ENCODE measurements around the gene CELSR1. TPM values are rescaled to one million over a fixed set of nuclear protein-coding genes. Genes with fewer than 3 reads are reported as not detected.
A peak's percentile ranks its signal among the peaks of the same experiment; 100 is the strongest.

Gene CELSR1
- total RNA-seq, 1 experiment from 2014 or later: 0.06 TPM

DNA sequence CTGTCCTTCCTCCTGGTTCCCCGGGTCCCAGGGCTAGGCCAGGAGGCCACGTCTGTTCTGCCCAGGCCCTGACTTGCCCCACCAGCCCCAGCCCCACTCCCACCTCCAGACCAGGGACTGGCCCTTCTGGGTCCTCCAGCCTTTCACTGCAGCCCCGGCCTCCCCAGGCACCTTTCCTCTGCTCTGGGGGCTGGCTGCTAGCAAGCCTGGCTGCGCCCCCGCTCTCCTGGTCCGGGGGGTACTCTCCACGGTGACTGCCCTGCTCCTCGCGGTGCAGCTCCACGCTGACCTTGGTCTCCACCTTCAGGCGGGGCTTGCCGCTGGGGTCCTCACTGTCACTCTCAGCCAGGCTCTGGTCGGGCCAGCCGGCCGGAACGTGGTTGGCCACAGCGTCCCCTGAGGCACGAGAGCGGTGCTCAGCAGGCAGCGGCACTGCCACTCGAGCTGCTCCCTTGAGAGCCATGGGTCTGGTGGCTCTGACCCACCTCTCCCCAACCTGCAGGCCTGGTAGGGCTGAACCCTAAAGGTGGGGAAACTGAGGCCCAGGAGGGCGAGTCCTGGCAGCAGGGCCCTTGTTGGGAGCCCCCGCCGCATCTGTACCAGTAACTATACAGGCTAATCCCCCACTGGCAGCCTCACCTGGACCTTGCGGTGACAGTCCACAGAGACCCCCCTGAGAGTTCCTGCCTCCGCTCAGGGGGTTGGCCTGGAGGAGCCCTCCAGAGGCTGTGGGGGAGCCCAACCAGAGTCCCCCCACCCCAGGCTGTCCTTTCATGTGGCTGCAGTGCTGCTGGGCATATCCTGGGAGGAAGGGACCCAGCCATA, 172.9 kb downstream of the CELSR1 start:
- no peak for DNase-seq (ENCODE audit: low read depth)

DNA sequence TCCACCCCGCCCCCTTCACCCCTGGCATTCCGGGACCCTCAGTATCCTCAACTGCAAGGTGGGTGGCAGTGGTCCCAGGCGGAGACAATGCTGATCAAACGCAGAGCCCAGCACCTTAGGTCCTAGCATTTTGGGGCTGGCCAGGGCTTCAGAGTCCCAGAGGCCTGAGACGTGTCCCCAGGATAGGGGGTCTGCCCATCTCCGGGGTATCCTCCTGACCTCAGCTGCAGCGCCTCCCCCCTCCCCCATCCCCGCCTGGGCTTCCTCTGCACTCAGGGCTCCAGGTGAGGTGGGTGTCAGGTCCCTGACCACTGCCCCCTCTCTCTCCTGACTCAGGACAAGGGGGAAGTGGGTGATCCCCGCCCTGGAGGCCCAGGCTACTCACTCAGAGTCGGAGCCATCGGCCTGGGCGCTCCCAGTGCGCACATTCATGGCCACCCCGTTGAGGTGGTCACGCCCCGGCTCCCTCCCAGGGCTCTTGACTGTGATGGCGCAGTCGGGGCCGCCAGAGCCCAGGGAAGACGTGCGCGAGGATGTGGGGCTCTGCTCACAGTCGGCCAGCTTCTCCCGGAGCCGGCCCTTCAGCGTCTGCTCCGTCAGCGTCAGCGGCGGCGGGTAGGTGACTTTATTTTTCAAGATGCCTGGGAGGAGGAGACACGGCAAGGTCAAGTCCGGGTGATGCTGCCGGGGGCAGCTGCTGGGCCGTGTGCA, 173.7 kb downstream of the CELSR1 start:
- no peak for DNase-seq (ENCODE audit: low read depth)

DNA sequence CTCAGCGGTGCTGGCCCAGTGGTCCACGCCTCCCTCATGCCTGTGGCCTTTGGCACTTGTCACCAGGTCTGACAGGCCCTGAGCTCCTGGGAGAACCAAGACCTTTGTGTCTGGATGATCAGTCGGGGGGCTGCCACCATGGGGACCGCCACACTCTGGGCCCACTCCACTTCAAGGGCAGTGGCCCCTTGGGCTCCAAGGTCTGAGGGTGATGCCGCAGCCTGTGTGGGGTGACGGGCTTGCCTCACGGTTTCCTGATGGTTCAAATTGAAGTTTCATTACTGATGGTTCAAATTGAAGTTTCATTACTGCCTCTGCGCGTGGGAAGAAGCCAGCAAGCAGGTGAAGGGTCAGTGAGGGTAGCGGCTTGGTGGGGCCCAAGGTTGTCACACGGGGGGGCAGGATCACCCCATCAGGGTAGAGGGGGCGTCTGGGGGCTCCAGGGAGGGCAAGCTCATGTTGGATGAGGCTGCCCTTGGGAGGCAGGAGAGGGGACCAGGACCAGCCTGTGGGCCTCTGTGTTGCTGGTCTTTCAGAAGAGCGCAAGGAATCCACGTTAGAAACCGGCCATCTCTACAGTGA, 174.4 kb downstream of the CELSR1 start:
- DNase-seq (ENCODE audit: low read depth): no peak

DNA sequence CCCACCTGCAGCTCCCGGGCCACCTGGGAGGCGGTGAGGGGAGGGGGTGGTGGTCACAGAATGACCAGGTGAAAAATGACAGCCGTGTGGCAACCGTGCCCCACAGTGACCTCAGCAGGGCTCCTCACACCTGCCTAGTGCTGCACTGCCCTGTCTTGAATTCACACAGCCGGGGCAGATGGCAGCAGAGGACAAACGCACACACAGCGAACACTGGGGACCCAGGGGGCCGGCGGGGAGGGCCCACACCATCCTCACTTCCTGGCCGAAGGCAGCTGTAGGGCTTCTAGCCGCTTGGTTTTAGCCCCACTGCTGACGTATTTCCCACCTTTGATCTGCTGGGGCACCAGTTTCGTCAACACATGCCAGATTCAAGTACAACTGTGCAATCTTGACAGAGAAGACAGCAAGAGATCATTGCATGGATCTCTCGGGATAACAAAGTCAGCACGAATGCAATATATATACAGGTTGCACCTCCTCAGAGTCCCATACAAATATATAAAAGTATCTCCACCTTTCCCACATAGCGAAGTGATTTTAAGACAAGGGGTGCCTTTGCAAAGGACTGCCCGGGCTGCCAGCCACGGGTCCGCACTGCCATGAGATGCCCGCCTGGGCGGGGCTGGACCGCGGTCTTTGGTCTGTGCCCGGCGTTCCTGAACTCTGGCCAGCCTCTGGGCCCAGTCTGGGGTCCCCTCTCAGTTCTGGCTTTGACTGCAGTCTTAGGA, 175.1 kb downstream of the CELSR1 start:
- DNase-seq (ENCODE audit: low read depth): no peak

DNA sequence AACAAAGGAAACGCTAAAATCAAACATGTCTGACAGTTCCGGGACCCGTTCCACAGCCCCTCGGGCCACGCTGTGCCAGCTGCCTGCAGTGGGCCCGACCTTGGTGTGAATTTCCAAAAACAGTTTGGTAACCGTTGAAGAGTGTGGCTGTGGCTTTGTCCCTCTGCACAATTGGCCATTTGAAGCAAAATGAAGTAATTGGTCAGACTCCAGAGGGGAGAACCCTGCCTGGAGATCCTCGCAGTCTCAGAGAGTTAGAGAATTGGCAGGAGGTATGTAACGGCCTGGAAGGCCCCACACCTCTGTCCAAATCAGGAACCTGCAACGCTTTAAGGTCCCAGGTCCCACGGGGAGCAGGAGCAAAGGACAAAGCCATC, 175.6 kb downstream of the CELSR1 start:
- DNase-seq (ENCODE audit: low read depth): no peak

DNA sequence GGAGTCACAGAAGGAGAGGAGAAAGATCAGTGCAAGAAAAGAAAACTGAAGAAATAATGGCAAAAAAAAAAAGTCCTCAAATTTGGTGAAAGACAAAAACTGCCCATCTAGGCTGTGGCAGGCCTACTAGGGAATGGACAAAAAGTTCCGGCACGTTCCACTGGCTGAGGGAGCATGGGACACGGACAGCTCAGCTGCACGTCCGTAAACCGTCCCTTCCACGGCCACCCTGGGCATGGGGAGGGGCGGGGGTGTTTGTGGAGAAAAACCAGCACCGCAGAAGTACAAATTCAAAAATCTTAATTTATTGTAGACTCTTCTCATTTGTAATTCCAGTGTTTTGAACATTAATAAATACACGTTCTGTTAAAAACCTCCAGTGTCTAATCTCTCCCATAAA, 176.5 kb downstream of the CELSR1 start:
- DNase-seq (ENCODE audit: low read depth): no peak

DNA sequence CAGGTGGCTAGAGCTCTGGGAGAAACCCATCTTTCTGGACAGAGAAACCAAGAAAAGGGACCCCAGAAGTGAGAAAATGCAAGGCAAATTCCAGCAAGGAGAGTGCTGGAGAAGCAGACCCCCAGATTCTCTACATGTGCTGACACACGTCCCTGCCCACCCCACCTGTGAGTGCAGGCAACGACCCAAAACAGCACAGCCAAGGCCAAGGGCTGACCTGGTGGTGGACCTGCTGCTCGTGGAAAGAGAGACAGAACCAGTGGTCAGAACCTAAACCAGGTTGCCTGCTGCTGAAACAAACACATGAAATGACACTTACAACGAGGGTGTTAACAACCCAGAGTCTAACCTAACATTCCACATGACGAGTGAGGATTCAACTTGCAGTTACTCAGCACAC, 177.3 kb downstream of the CELSR1 start:
- no peak for DNase-seq (ENCODE audit: low read depth)

DNA sequence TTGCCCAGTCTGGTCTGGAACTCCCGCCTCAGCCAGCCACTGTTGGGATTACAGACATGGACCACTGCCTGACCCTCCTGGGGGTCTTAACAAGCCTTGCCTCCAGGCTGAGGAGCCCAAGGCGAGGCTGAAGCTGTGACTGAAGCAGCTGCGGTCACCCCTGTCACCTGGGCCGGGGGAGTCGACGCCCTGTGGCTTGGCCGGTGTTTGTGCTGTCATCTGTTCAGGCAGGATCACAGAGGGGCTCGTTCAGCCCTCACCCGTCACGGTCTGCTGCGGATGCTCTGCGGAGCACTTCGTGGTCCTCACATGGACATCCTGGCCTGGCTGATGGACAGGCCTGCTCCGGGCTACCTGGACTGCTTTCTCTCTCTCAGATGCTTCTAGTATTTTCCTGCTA, 178.1 kb downstream of the CELSR1 start:
- no peak for DNase-seq (ENCODE audit: low read depth)

DNA sequence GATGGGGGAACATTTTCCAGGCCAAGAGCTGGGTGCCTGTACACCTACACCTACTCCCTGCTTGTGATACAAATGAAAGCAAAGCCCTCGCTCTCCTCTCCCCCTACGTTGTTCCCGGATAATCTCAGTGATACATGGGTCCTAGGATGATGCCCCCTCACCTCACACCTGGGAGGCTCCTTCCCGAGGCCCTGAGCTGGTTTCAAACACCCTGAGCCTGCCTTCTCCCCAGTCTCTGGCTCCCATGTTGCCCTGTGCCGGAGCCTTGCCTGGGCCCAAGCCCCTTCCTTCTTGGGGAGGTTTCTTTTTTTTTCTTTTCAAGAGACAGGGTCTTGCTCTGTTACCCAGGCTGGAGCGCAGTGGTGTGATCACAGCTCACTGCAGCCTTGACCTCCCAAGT, 178.7 kb downstream of the CELSR1 start:
- no peak for DNase-seq (ENCODE audit: low read depth)

DNA sequence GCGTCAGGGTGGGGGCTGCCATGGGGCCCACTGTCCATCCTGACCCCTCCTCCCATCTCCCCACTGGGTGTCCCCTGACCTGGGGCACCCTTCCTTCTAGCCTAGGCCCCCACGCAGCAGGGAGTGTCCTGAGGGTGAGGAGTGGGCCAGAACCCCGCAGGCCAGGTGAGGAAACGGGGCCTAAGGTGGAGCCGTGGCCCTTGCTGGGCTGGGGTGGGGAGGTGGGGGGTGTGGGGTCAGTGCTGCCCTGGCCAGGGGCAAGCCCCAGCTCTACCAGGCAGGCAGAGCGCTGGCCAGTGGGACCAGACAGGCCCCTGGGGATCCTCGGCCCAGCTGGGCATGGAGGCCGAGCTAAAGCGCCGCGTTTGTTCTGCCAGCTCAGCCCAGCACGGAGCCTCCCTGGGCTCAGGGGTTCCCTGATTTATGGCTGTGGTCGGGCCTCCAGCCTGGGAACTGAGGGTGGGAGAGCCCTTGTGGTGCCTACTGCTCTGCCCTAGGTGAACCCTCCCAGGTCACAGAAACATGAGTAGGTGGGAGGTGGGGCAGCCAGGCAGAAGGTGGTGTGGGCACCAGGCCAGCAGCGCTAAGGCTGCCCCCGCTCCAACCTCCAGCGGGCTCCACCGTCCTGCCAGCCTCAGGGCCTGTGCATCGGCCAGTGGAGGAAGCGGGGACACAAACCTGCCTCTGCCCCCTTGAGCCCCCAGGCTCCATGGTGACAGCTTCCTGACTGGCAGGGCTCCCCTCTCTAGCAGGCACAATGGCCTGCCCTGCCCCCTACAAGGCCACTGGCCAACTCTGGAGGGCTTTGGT, 179.5 kb downstream of the CELSR1 start:
- no peak for DNase-seq (ENCODE audit: low read depth)

DNA sequence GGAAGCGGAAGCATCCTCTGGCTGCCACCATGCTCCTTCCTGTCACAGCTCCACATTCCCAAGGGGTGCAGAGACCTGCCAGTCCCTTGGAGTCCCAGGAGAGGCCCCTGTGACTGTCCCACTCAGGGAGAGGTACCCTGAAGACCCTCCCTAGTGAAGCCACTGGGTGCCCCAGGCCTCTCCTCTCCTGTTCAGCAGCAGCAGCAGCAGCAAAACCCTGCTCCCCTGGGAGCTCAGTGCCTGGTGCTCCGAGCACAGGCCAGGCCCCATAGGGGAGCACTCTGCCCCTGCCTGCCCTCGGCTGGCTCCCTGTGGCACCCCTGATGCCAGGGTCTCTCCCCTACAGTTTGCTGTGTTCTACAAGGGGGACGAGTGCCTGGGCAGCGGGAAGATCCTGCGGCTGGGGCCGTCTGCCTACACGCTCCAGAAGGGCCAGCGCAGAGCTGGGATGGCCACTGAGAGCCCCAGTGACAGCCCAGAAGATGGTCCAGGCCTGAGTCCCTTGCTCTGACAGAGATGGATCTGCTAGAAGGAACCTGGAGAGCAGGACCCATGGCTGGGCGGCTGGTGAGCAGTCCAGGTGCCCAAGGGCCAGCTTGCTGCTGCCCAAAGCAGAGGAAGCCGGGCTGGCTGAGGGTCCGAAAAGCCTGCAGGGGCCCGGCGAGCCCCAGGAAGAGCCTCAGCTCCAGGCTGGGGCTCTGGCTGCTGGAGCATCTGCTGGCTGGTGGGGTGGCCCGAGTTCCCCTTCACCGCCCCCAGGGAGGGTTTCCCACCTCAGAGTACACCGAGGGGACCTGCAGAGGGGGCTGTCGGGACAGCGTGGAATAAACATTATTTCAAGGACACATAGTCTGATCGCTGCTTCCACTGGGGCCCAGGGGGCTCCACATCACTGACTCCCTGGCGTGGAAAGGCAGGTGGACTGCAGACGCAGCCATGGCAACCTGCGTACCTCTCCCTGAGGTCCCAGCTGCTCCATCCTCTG, 180.6 kb downstream of the CELSR1 start:
- no peak for DNase-seq (ENCODE audit: low read depth)

DNA sequence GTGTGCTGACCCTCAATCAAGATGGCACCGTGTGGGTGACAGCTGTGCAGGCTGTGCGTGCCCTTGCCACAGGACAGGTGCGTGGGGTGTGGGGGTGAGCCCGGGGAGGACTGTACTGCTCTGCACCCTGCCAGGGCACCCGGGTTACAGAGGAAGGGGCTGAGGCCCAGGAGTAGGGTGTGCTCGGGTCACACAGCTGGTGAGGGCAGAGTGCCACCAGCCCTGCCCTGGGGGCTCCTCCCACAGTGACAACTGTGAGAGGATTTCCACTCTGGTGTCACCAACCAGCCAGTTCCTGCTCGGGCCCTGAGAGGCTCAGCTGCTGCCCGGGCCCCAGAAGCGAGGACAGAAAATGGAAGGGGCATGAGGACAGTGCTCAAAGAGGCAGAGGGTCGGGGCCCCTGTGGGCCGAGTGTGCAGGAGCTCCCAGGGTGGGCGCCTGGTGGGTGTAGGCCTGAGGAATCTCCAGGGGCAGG, 181.4 kb downstream of the CELSR1 start:
- no peak for DNase-seq (ENCODE audit: low read depth)

DNA sequence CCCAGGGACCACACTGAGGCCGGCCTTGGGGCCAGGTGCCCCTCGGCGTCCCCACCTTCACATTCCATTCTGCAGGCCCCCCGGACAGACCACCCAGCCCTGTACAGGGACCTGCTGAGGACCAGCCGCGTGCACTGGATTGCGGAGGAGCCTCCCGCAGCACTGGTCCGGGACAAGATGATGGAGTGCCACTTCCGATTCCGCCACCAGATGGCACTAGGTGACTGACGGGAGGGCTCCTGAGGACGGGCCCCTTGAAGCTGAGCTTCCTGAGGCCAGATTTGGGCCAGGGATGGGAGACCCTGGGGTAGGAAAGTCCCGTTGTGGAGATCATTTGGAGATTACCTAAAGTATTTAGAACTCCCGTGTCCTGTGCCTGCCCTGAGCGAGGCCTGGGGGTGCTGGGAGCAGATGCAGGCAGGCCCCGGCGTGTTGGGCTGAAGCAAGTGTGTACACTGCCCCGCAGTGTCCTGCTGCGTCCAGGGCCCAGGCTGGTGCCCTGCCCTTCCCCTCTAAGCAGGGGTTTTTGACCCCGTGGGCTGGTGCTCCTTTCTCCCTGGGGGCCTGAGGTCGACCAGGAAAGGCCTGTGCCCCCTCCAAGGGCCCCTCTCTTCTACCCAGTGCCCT, 181.9 kb downstream of the CELSR1 start:
- peak; percentile 35 for DNase-seq (ENCODE audit: low read depth)

DNA sequence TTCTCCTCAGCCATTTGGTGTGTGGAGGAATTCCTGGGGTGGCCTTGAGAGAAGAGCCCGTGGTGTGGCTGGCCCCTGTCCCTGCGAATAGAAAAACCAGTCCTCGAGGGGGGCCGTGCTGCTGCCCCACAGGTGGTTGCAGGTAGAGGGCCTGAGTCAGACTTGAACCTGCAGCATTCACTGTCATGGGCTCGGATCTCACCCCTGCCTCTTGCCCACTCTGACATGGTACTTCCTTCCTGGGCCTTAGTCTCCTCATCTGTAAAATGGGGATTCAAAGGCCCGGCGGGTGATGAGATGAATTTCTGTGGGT, 182.5 kb downstream of the CELSR1 start:
- DNase-seq (ENCODE audit: low read depth): no peak

DNA sequence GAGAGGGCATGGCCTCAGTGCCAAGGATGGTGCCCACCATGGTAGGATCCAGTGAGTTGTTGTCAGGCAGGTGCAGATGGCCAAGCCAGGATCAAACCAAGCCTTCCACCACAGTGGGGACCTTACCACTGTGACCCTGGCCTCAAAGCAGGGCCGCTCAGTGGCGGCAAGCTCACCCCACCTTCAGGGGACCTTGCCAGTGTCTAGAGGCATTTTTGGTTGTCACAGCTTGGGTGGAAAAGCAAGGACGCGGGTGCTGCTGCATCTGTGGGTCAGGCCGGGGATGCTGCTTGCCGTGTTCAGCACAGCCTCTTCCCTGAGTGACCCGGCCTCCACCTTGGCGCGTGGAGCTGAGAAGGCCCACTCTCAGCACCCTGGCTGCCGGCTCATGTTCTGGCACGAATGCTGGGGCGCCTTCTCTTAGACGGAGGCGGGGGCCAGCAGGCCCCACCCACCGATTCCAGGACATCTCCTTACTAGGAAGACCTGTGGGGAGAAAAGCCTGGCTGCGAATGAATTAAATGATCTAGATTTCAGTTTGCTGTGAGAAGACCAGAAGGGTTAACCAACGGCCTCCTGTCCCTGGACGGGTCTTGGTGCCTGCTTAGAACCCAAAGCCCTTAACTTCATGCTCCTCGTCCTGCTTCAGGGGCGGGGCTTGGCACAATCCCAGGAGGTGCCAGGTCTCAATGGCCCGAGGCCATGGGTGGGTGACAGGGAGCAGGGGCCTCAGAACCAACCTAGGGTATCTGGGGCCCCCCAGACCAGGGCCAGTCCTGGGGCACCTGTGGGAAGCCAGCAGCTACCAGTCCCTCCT, 183.0 kb downstream of the CELSR1 start:
- no peak for DNase-seq (ENCODE audit: low read depth)

DNA sequence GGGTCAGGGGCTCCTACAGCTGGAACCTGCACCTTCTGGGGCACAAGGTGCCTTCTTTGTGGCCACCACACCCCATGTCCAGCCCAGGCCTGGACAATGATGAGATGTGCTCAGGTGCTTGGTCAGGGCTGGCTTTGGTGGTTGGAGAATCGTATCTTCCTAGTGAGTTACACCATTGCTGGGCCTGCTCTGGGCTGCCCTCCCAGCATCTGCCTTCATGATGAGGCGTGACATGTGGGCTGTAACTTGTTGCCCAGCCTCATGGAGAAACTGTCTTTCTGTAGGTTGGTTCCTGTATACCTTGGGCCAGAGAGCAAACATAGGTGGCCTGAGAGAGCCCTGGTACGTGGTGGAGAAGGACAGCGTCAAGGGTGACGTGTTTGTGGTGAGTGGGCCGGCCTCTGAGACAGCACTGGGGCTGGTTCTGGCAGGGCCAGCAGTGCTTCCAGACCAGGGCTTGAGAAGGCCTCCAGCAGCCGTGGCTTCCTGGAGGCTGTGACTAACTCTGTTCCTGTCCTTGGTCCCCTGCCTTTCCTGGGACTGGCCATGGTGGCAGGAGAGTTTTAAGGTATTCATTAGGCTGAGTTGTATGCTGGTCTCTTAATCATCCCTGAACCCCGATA, 183.8 kb downstream of the CELSR1 start:
- DNase-seq (ENCODE audit: low read depth): no peak

DNA sequence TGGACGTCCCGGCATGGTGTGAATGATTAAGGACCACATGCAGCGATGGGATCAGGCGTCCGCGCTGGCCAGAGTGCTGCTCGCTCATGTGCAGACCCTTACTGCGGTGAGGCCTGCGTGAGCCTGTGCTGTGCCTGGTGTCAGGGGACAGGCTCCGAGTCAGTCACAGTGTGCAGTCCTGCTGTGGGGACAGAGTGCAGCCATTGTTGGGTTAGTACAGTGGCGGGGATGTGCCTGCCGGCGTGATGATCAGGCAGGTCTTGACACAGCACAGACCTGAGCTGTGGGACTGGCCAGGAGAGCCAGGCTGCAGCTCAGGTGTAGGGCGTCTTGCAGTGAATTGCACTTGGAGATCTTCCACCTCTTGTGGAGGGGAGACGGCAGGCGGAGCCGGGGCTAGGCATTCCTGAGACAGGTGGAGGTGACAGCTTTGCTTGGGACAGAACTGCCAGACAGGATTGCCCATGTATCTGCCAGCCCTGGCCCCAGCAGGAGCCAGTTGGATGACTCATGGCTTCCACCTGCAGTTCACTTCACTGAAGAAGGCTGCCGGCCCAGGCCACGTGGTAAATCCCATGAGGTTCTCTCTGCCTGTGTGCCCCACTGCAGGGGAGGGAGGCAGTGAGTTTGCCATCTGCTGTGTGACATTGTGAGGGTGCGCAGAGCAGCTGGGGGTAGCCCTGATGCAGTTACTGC, 184.6 kb downstream of the CELSR1 start:
- peak; percentile 33 for DNase-seq (ENCODE audit: low read depth)

DNA sequence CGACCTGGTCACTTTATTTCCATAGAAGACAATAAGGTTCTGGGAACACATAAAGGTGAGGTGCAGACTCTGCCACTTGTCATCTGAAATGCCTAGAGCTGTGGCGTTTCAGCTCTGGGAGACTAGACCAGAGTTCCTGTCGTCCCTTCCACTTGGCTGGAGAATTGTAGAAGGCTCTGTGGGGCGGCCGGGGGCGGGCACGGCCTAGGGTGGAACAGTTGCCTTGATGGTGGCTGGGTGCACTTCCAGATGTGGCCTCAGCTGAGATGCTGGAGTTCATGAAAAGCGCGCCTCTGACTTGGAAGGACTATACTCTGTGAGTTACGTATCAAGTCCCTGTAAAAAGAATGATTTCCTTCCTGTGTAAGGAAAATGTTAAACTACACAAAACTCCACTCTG, 185.1 kb downstream of the CELSR1 start:
- no peak for DNase-seq (ENCODE audit: low read depth)

Data from LHCN-M2 (cell line).